ENCODE measurements around the gene CSNK2B. TPM values are rescaled to one million over a fixed set of nuclear protein-coding genes. Genes with fewer than 3 reads are reported as not detected.

Gene CSNK2B
- total RNA-seq, 4 donors from 2014 or later, result 381 to 429 (median 403) TPM

DNA sequence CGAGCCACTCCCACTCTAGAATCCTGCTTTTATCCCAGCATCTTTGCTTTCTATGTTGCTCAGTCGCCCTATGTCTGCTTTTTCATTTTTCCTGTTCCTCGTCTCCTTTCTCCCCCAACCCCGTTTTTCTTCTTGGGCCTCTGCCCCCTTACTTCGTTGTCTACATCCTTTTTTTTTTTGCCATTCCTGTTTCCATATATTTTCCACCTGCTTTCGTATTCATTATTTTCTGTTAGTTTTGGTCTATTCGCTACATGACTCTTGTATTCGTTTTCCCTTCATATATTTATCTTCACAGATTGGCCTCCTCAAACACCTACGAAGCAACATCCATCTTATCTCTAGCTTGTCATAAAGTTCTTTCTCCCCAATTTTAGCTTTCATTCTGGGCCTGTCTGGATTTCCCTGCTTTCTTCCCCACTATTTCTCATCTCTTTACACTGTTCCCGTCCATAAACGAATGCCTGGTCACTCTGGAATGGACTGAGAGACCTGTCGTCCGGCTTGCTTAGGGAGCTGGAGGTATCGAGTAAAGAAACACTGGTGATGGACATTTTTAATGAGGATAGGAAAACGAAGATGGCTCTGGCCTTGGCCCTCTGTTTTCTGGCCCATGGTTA lies 44.5 kb upstream of the CSNK2B start:
- Histone ChIP-seq H3K36me3 (peaks cover 32% of the 10 kb centered on the region), H3K9me3 (no peaks in the 10 kb centered on the region), H3K4me3 (peak overlapping the region; percentile 65), H3K4me1 (peaks cover 24% of the 10 kb centered on the region), H3K27ac (peak overlapping the region; percentile 96), H3K27me3 (no peaks in the 10 kb centered on the region)
- no peak for DNase-seq (ENCODE audit: low spot score in 2 of 2)
- TF ChIP-seq, protein P1, sequence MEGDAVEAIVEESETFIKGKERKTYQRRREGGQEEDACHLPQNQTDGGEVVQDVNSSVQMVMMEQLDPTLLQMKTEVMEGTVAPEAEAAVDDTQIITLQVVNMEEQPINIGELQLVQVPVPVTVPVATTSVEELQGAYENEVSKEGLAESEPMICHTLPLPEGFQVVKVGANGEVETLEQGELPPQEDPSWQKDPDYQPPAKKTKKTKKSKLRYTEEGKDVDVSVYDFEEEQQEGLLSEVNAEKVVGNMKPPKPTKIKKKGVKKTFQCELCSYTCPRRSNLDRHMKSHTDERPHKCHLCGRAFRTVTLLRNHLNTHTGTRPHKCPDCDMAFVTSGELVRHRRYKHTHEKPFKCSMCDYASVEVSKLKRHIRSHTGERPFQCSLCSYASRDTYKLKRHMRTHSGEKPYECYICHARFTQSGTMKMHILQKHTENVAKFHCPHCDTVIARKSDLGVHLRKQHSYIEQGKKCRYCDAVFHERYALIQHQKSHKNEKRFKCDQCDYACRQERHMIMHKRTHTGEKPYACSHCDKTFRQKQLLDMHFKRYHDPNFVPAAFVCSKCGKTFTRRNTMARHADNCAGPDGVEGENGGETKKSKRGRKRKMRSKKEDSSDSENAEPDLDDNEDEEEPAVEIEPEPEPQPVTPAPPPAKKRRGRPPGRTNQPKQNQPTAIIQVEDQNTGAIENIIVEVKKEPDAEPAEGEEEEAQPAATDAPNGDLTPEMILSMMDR (IDR thresholded peaks at IDR 0.05), result no peak
- no peak for TF ChIP-seq EP300 (IDR thresholded peaks at IDR 0.05)
- no peak for TF ChIP-seq POLR2AphosphoS5 (IDR thresholded peaks at IDR 0.05)
- TF ChIP-seq POLR2A (IDR thresholded peaks at IDR 0.05), result no peak
- WGBS, result 10% methylated on average over 15 of the region's 15 CpGs

DNA sequence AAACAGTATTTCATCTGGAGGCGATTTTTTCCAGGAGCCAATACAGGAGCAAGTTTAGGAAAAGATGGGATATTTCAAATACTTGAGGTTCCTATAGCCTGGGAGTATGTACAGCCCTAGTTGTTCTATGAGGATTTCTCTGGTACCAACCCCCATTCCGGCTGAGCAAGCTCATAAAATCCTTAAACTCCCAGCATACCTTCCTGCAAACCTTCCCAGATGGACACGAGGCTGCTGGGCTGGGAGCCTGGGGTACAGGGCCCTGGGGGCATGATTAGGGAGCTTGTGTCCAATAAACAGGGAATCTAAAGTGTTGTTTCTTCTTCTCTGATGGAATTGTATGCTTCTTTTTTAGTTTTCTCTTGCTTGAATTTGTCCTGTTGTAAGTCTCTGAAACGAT lies 43.9 kb upstream of the CSNK2B start:
- Histone ChIP-seq H3K9me3 (no peaks in the 10 kb centered on the region), H3K27me3 (no peaks in the 10 kb centered on the region), H3K36me3 (peaks cover 37% of the 10 kb centered on the region), H3K27ac (peak overlapping the region; percentile 96), H3K4me3 (peak overlapping the region; percentile 65), H3K4me1 (peaks cover 24% of the 10 kb centered on the region)
- no peak for DNase-seq (ENCODE audit: low spot score in 2 of 2)
- 19% methylated on average over 4 of the region's 4 CpGs for WGBS
- TF ChIP-seq POLR2A (IDR thresholded peaks at IDR 0.05) (no peak), POLR2AphosphoS5 (IDR thresholded peaks at IDR 0.05) (no peak), EP300 (IDR thresholded peaks at IDR 0.05) (no peak)
- TF ChIP-seq, protein P1 (IDR thresholded peaks at IDR 0.05), result no peak

DNA sequence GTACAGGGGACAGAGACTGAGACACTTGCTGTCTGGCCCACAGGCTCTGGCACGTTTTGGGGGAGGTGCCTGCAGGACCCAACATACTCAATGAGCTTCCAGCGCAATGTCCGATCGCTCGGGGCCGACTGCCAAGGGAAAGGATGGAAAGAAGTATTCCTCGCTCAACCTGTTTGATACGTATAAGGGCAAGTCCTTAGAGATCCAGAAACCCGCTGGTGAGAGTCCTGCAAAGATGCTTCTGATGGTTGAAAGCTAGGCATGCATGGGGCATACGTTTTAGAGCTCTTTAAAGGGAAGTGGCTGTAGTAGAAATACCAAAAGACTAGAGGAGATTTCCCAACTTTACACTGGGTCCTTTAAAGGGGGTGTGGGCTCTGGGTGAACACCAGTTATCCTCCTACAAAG lies 43.2 kb upstream of the CSNK2B start:
- H3K36me3 ChIP-seq, result peaks cover 44% of the 10 kb centered on the region
- no peak for DNase-seq (ENCODE audit: low spot score in 2 of 2)
- 46% methylated on average over 10 of the region's 10 CpGs for WGBS
- no peak for TF ChIP-seq EP300 (IDR thresholded peaks at IDR 0.05)
- TF ChIP-seq, protein P1 (IDR thresholded peaks at IDR 0.05), result no peak
- TF ChIP-seq POLR2A (IDR thresholded peaks at IDR 0.05), result no peak
- no peak for TF ChIP-seq POLR2AphosphoS5 (IDR thresholded peaks at IDR 0.05)
- peaks cover 24% of the 10 kb centered on the region for H3K4me1 ChIP-seq
- H3K9me3 ChIP-seq, result no peaks in the 10 kb centered on the region
- peak overlapping the region; percentile 96 for H3K27ac ChIP-seq
- H3K27me3 ChIP-seq, result no peaks in the 10 kb centered on the region
- peak overlapping the region; percentile 65 for H3K4me3 ChIP-seq

DNA sequence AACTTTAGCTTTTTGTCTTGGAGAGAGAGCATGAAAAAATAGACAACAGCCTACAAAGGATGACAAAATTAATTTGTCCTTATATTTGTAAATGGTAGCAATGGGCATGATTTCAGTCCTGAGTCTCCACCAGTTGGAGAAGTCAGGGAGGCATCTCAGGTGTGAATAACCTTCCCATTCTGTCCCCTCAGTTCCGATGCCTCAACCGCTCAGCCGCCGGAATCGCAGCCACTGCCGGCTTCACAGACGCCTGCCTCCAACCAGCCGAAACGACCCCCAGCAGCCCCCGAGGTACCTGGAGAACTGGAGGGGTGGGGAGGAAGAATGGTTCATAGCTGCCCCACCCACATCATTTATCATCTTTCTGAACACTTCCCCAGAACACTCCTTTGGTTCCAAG lies 41.8 kb upstream of the CSNK2B start:
- DNase-seq (ENCODE audit: low spot score in 2 of 2), result no peak
- H3K27ac ChIP-seq, result no peak overlapping the region
- no peaks in the 10 kb centered on the region for H3K9me3 ChIP-seq
- no peak overlapping the region for H3K4me3 ChIP-seq
- TF ChIP-seq POLR2AphosphoS5 (IDR thresholded peaks at IDR 0.05) (no peak), POLR2A (IDR thresholded peaks at IDR 0.05) (no peak), EP300 (IDR thresholded peaks at IDR 0.05) (no peak)
- TF ChIP-seq, protein P1 (IDR thresholded peaks at IDR 0.05), result no peak
- no peaks in the 10 kb centered on the region for H3K27me3 ChIP-seq
- peaks cover 58% of the 10 kb centered on the region for H3K36me3 ChIP-seq
- H3K4me1 ChIP-seq, result peaks cover 24% of the 10 kb centered on the region
- WGBS, result 80% methylated on average over 9 of the region's 10 CpGs

DNA sequence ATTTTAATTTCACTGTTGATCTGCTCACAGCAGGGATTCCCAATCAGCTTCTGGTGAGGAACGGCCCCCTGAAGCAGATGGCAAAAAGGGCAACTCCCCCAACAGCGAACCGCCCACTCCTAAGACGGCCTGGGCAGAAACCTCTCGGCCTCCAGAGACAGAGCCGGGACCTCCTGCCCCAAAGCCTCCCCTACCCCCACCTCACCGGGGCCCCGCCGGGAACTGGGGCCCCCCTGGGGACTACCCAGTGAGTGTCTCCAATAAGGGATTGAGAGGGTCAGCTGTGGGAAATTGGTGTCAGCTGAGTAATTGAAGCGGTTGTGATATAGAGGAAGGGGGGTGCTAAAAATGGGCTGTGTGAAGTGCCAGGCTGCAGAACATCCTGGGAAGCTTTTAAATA lies 38.9 kb upstream of the CSNK2B start:
- WGBS, result 87% methylated on average over 10 of the region's 10 CpGs
- H3K27ac ChIP-seq, result no peak overlapping the region
- no peaks in the 10 kb centered on the region for H3K9me3 ChIP-seq
- H3K27me3 ChIP-seq, result no peaks in the 10 kb centered on the region
- no peak overlapping the region for H3K4me3 ChIP-seq
- TF ChIP-seq POLR2AphosphoS5 (IDR thresholded peaks at IDR 0.05), result no peak
- TF ChIP-seq POLR2A (IDR thresholded peaks at IDR 0.05), result no peak
- TF ChIP-seq, protein P1 (IDR thresholded peaks at IDR 0.05), result no peak
- no peak for TF ChIP-seq EP300 (IDR thresholded peaks at IDR 0.05)
- DNase-seq (ENCODE audit: low spot score in 2 of 2), result no peak
- peaks cover 10% of the 10 kb centered on the region for H3K4me1 ChIP-seq
- peaks cover 87% of the 10 kb centered on the region for H3K36me3 ChIP-seq

Measured in suprapubic skin (tissue), 4 donors.